ENCODE data around the gene PSMB3. TPM values are rescaled to one million over a fixed set of nuclear protein-coding genes. Genes with fewer than 3 reads are reported as not detected.

Gene PSMB3
- total RNA-seq, 1 donor from 2014 or later: 138 TPM

DNA sequence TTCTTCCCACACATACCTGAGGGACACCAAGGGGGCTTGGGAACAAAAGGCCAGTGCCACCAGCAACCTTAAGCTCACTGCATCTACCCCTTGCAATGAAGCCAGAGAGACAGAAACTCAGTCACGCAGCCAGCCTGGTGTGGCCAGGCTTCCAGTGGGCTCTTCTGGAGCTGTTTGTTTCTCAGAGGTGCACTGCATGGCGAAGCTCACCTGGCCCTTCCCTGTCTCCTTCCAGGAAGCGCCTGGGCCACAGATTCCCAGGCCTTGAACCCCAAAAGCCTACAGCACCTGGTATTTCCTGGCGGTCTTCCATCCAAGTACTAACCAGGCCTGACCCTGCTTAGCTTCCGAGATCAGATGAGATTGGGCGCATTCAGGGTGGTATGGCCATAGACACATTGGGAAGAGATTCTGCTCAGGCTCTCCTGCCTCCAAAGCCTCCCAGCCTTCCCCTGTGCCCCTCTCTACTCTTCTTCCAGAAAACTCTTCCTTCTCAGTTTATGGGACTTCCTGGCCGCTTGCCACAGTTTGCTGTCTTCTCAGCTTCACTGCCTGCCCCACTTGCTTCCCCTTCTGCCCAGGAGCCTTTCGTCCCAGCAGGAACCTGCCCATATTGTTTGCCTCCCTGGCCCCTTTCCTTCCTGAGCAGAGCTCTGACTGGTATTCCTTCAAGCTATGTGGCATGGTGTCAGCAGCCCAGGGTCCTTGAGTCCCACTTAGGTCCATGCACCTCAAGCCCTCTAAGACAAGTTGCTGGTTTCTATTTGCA, 20.8 kb upstream of the PSMB3 start:
- Mint-ChIP-seq H3K4me3 (ENCODE audit: low read depth) (peak overlapping the region; percentile 26), H3K36me3 (ENCODE audit: insufficient read depth) (peaks cover 10% of the 10 kb centered on the region), H3K27ac (peak overlapping the region; percentile 42), H3K4me1 (ENCODE audit: low read depth) (peaks cover 6% of the 10 kb centered on the region), H3K27me3 (no peaks in the 10 kb centered on the region), H3K9me3 (ENCODE audit: low read depth) (no peaks in the 10 kb centered on the region)
- TF ChIP-seq, protein P1, sequence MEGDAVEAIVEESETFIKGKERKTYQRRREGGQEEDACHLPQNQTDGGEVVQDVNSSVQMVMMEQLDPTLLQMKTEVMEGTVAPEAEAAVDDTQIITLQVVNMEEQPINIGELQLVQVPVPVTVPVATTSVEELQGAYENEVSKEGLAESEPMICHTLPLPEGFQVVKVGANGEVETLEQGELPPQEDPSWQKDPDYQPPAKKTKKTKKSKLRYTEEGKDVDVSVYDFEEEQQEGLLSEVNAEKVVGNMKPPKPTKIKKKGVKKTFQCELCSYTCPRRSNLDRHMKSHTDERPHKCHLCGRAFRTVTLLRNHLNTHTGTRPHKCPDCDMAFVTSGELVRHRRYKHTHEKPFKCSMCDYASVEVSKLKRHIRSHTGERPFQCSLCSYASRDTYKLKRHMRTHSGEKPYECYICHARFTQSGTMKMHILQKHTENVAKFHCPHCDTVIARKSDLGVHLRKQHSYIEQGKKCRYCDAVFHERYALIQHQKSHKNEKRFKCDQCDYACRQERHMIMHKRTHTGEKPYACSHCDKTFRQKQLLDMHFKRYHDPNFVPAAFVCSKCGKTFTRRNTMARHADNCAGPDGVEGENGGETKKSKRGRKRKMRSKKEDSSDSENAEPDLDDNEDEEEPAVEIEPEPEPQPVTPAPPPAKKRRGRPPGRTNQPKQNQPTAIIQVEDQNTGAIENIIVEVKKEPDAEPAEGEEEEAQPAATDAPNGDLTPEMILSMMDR (IDR thresholded peaks at IDR 0.05; ENCODE audit: unreplicated experiment): no peak
- DNase-seq (ENCODE audit: low spot score, unreplicated experiment): no peak

DNA sequence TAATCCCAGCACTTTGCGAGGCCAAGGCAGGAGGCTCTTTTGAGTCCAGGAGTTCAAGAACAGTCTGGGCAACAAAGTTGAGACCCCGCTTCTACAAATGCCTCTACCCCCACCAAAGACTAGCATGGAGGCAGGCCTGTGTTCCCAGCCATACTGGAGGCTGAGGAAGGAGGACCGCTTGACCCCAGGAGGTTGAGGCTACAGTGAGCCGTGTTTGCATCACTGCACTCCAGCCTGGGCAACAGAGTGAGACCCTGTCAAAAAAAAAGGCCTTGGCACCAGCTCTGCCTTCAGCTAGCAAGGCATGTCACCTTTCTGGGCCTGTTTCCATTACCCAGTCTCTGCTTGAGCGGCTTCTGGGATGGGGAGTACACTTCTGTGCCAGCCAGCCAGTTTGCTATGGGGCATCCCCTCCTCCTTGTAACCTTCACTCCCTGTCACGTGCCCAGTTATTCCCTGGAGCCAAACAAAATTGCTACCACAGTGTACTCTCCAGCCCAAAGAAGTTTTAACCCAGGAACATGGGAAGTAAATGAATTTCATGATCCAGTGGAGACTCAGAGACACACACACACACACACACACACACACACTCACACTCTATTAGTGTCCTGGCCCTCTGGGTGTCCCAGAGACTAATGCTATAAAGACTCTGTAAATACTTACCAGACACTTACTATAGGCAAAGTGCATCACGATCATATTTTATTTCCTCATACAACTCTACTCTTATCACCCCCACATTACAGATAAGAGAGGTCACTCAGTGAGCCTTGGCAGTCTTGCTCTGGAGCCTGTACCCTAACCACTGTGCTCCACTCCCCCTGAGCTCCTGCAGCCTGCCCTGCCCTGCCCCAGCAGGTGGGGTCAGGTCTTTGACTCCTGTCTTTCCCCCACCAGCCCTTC, 19.9 kb upstream of the PSMB3 start:
- H3K36me3 Mint-ChIP-seq (ENCODE audit: insufficient read depth): peaks cover 10% of the 10 kb centered on the region
- H3K27ac Mint-ChIP-seq: peak overlapping the region; percentile 73
- no peak overlapping the region for H3K4me3 Mint-ChIP-seq (ENCODE audit: low read depth)
- DNase-seq (ENCODE audit: low spot score, unreplicated experiment): no peak
- no peaks in the 10 kb centered on the region for H3K9me3 Mint-ChIP-seq (ENCODE audit: low read depth)
- TF ChIP-seq, protein P1 (IDR thresholded peaks at IDR 0.05; ENCODE audit: unreplicated experiment): no peak
- H3K4me1 Mint-ChIP-seq (ENCODE audit: low read depth): peaks cover 6% of the 10 kb centered on the region
- H3K27me3 Mint-ChIP-seq: no peaks in the 10 kb centered on the region

GRCh38 chr17:38733282-38733981, 19.1 kb upstream of the PSMB3 start:
- peak overlapping the region; percentile 73 for H3K27ac Mint-ChIP-seq
- H3K36me3 Mint-ChIP-seq (ENCODE audit: insufficient read depth): peaks cover 11% of the 10 kb centered on the region
- H3K9me3 Mint-ChIP-seq (ENCODE audit: low read depth): no peaks in the 10 kb centered on the region
- H3K4me3 Mint-ChIP-seq (ENCODE audit: low read depth): no peak overlapping the region
- peaks cover 6% of the 10 kb centered on the region for H3K4me1 Mint-ChIP-seq (ENCODE audit: low read depth)
- TF ChIP-seq, protein P1 (IDR thresholded peaks at IDR 0.05; ENCODE audit: unreplicated experiment): no peak
- no peaks in the 10 kb centered on the region for H3K27me3 Mint-ChIP-seq
- no peak for DNase-seq (ENCODE audit: low spot score, unreplicated experiment)

GRCh38 chr17:38733982-38734973, 18.3 kb upstream of the PSMB3 start:
- no peak for DNase-seq (ENCODE audit: low spot score, unreplicated experiment)
- H3K27me3 Mint-ChIP-seq: no peaks in the 10 kb centered on the region
- H3K27ac Mint-ChIP-seq: peak overlapping the region; percentile 57
- no peak overlapping the region for H3K4me3 Mint-ChIP-seq (ENCODE audit: low read depth)
- H3K4me1 Mint-ChIP-seq (ENCODE audit: low read depth): peaks cover 6% of the 10 kb centered on the region
- peaks cover 12% of the 10 kb centered on the region for H3K36me3 Mint-ChIP-seq (ENCODE audit: insufficient read depth)
- no peaks in the 10 kb centered on the region for H3K9me3 Mint-ChIP-seq (ENCODE audit: low read depth)
- TF ChIP-seq, protein P1 (IDR thresholded peaks at IDR 0.05; ENCODE audit: unreplicated experiment): peak; percentile 34

Data from progenitor cell of endocrine pancreas (in vitro differentiated cells).